ENCODE data around the gene MRC2.
A peak's percentile ranks its signal among the peaks of the same experiment; 100 is the strongest.

The MRC2 gene

GRCh38 chr17:62705156-62705777 lies 77.8 kb downstream of the MRC2 start:
- DNase-seq, result no peak

GRCh38 chr17:62705778-62706597 lies 78.5 kb downstream of the MRC2 start:
- DNase-seq, result no peak

- DNase-seq, result no peak
Measured at GRCh38 chr17:62706598-62707424, 79.3 kb downstream of the MRC2 start.

GRCh38 chr17:62707425-62707739 lies 79.9 kb downstream of the MRC2 start:
- DNase-seq, result no peak

- no peak for DNase-seq
Measured at GRCh38 chr17:62708587-62708986, 81.1 kb downstream of the MRC2 start.

GRCh38 chr17:62712171-62712581 lies 84.7 kb downstream of the MRC2 start:
- DNase-seq, result no peak

GRCh38 chr17:62713086-62713881 lies 85.8 kb downstream of the MRC2 start:
- no peak for DNase-seq

GRCh38 chr17:62714016-62714777 lies 86.7 kb downstream of the MRC2 start:
- no peak for DNase-seq

GRCh38 chr17:62715882-62716390 lies 88.5 kb downstream of the MRC2 start:
- no peak for DNase-seq

GRCh38 chr17:62716834-62717588 lies 89.5 kb downstream of the MRC2 start:
- no peak for DNase-seq

- no peak for DNase-seq
Measured at GRCh38 chr17:62717589-62717855, 90.1 kb downstream of the MRC2 start.

GRCh38 chr17:62717889-62718288 lies 90.4 kb downstream of the MRC2 start:
- DNase-seq, result no peak

- no peak for DNase-seq
Measured at GRCh38 chr17:62718429-62718828, 91.0 kb downstream of the MRC2 start.

GRCh38 chr17:62719586-62719985 lies 92.1 kb downstream of the MRC2 start:
- DNase-seq, result no peak

GRCh38 chr17:62720126-62720850 lies 92.8 kb downstream of the MRC2 start:
- DNase-seq, result no peak

GRCh38 chr17:62722625-62723024 lies 95.2 kb downstream of the MRC2 start:
- DNase-seq, result no peak

- DNase-seq, result peak; percentile 58
Measured at GRCh38 chr17:62723842-62724241, 96.4 kb downstream of the MRC2 start.

GRCh38 chr17:62724398-62725146 lies 97.1 kb downstream of the MRC2 start:
- DNase-seq, result no peak

GRCh38 chr17:62725791-62726249 lies 98.3 kb downstream of the MRC2 start:
- DNase-seq, result no peak
